Measurements from ENCODE around the gene SPAG5.

- TF ChIP-seq CTCF (IDR thresholded peaks at IDR 0.05) (no peak), POLR2A (IDR thresholded peaks at IDR 0.05) (no peak)
These were observed 17.5 kb upstream of the SPAG5 start for GRCh38 chr17:28616281-28616680.
